Uterus (tissue), 4 donors: ENCODE results near the gene MAPK9. TPM values are rescaled to one million over a fixed set of nuclear protein-coding genes. Genes with fewer than 3 reads are reported as not detected.

ENCODE experiments used
- DNase-seq, 2 donors: peaks; one replicate each; pipeline ENCODE4 v3.0.0-alpha.2; 2019 to 2020
- H3K27ac ChIP-seq, 2 donors: fragments of 200-600 bp; sonication (generic); 1 replicate in 1 of 2; 2 replicates in 1 of 2; pipeline ENCODE4 v1.5.1; 2016 to 2018
- H3K27me3 ChIP-seq, 2 donors: fragments of 200-600 bp; sonication (generic); one replicate each; pipeline ENCODE4 v1.5.1; 2018 to 2019; ENCODE audit warnings: control low read depth in 1 of 2
- H3K36me3 ChIP-seq, 2 donors: fragments of 200-600 bp; sonication (generic); one replicate each; pipeline ENCODE4 v1.5.1; 2019; ENCODE audit warnings: control low read depth in 1 of 2
- H3K4me1 ChIP-seq, 2 donors: fragments of 200-600 bp; sonication (generic); one replicate each; pipeline ENCODE4 v1.5.1; 2018 to 2019; ENCODE audit warnings: control low read depth in 1 of 2
- H3K4me3 ChIP-seq, 2 donors: fragments of 200-600 bp; sonication (generic); 1 replicate in 1 of 2; 2 replicates in 1 of 2; pipeline ENCODE4 v1.5.1; 2018 to 2019; ENCODE audit warnings: mild to moderate bottlenecking in 1 of 2
- H3K9me3 ChIP-seq, 2 donors: fragments of 200-600 bp; sonication (generic); one replicate each; pipeline ENCODE4 v1.5.1; 2019; ENCODE audit warnings: control low read depth in 1 of 2
- CTCF ChIP-seq, 4 experiments: fragments of 200-600 bp in 2 of 4; fragments of 450-650 bp in 2 of 4; sonication (generic) in 2 of 4; IDR thresholded peaks; one replicate each; pipeline ENCODE4 v1.5.1; 2016 to 2019; ENCODE audit warnings: antibody characterized with exemption in 4 of 4, mild to moderate bottlenecking in 2 of 4, moderate library complexity in 1 of 4
- POLR2A ChIP-seq, 2 donors: fragments of 450-650 bp; IDR thresholded peaks; one replicate each; pipeline ENCODE4 v1.6.1; 2016; ENCODE audit warnings: antibody characterized with exemption in 2 of 2, mild to moderate bottlenecking in 1 of 2, moderate library complexity in 1 of 2
- intact Hi-C: fragments of 100-400 bp; cut with DNase I; formaldehyde crosslinking; loops from one replicate; pipeline ENCODE4 v1.15.1; 2023; ENCODE audit warnings: low total_unique reads
- total RNA-seq, 4 donors: library from RNA; depleted of rRNA in 3 of 4; stranded (reverse); fragments of >200 nt in 3 of 4; gene quantifications; one replicate each; pipeline versions ENCODE4 v1.1.0 to v1.2.4, GENCODE V29; 2014 to 2023
- donor health status: DM: yes; HTN: yes; CAD: no.

MAPK9 gene
- total RNA-seq, 4 donors from 2014 or later: 9.2 to 45.1 (median 33.3) TPM

GRCh38 chr5:180202939-180203573, 88.8 kb downstream of the MAPK9 start:
- no peak for TF ChIP-seq CTCF (IDR thresholded peaks at IDR 0.05)
- TF ChIP-seq POLR2A (IDR thresholded peaks at IDR 0.05): no peak
- peaks cover 0 to 3% of the 10 kb centered on the region in 2 donors for H3K27me3 ChIP-seq
- no peaks in the 10 kb centered on the region for H3K9me3 ChIP-seq
- no peak overlapping the region for H3K4me3 ChIP-seq
- no peaks in the 10 kb centered on the region for H3K4me1 ChIP-seq
- intact Hi-C loops: no loop called here
- H3K27ac ChIP-seq: no peak overlapping the region
- no peaks in the 10 kb centered on the region for H3K36me3 ChIP-seq
- no peak for DNase-seq

GRCh38 chr5:180201051-180201987, 90.6 kb downstream of the MAPK9 start:
- intact Hi-C loops: no loop called here
- H3K4me1 ChIP-seq: no peaks in the 10 kb centered on the region
- no peak for DNase-seq

GRCh38 chr5:180199390-180199789, 92.5 kb downstream of the MAPK9 start:
- Histone ChIP-seq H3K27ac (no peak overlapping the region), H3K4me1 (no peaks in the 10 kb centered on the region), H3K27me3 (no peaks in the 10 kb centered on the region), H3K36me3 (no peaks in the 10 kb centered on the region), H3K4me3 (no peak overlapping the region), H3K9me3 (no peaks in the 10 kb centered on the region)
- intact Hi-C loops: no loop called here
- DNase-seq: no peak
- TF ChIP-seq CTCF (IDR thresholded peaks at IDR 0.05) (no peak), POLR2A (IDR thresholded peaks at IDR 0.05) (no peak)

More at GRCh38 chr5:180201051-180201987, 90.6 kb downstream of the MAPK9 start:
- Histone ChIP-seq H3K27me3 (no peaks in the 10 kb centered on the region), H3K4me3 (no peak overlapping the region), H3K36me3 (no peaks in the 10 kb centered on the region), H3K27ac (no peak overlapping the region), H3K9me3 (no peaks in the 10 kb centered on the region)
- no peak for TF ChIP-seq CTCF (IDR thresholded peaks at IDR 0.05)
- TF ChIP-seq POLR2A (IDR thresholded peaks at IDR 0.05): no peak

GRCh38 chr5:180198208-180198607, 93.7 kb downstream of the MAPK9 start:
- intact Hi-C loops: no loop called here
- no peaks in the 10 kb centered on the region for H3K4me1 ChIP-seq
- no peak overlapping the region for H3K4me3 ChIP-seq

More at GRCh38 chr5:180198208-180198607, 93.7 kb downstream of the MAPK9 start:
- no peaks in the 10 kb centered on the region for H3K9me3 ChIP-seq
- no peak for TF ChIP-seq CTCF (IDR thresholded peaks at IDR 0.05)
- TF ChIP-seq POLR2A (IDR thresholded peaks at IDR 0.05): no peak
- H3K27ac ChIP-seq: no peak overlapping the region
- H3K27me3 ChIP-seq: no peaks in the 10 kb centered on the region
- no peak for DNase-seq
- no peaks in the 10 kb centered on the region for H3K36me3 ChIP-seq
